GF-D8 (cell line): ENCODE measurements around the gene GMEB2.
"Not testable (repeated sequence)": the region's sequence is repeated elsewhere in the genome, so short reads cannot be mapped to it uniquely, and the experiment has no call there.

ENCODE experiments used
- DNase-seq: peaks from one replicate; lab custom pipeline; 2025; lab: John Stamatoyannopoulos, UW

The GMEB2 gene

DNA sequence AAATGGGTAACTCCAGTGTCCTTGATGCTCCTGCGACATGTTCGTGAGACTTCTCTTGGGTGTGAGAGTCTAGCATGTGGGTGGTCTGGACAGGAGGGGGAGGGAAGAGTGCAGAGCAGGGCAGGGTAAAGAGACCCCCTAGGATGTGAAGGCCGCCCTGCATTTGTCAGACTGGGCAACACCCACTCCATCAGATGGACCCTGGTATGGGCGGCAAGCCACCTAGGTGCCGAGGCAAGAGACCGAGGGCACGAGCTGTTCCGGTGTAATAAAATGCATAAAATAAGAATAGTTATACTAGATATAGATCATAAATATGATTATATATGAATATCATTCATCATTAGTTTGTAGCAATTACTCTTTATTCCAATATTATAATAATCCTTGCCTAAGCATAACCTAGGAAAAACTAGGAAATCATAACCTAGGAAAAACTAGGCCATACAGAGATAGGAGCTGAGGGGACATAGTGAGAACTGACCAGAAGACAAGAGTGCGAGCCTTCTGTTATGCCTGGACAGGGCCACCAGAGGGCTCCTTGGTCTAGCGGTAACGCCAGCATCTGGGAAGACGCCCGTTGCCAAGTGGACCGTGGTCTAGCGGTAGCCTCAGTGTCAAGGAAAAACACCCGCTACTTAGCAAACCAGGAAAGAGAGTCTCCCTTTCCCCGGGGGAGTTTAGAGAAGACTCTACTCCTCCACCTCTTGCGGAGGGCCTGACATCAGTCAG, 12.9 kb downstream of the GMEB2 start:
- not testable (repeated sequence) for DNase-seq

DNA sequence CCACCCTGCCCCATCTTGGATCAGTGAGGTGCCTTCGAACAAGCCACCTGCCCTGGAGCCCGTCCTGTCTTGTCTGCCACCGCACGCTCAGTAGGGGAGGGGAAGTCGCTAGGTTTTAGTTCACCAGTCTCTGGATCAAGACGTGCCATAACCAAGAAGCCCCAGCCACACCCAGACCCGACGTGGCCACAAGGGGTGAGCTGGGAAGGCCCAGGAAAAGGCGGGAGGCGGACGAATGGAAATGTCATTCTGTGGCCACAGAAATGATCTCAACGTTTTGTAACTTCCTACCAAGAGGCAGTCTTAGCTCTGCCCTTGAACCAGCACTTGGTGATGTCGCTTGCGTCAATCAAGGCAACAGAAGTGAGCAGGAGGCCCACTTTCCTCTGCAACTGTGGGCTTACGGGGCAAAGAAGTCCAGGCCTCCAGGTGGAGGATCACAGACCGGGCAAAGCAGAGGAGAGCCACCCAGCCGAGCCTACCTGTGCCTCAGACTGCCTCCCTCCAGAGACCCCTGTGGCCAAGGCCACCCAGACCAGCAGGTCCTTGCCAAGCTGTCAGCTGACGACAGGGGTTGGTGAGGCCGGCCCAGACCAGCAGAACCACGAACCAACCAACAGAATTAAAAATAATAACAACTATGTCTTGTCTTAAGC, 14.5 kb downstream of the GMEB2 start:
- DNase-seq: peak; percentile 86

DNA sequence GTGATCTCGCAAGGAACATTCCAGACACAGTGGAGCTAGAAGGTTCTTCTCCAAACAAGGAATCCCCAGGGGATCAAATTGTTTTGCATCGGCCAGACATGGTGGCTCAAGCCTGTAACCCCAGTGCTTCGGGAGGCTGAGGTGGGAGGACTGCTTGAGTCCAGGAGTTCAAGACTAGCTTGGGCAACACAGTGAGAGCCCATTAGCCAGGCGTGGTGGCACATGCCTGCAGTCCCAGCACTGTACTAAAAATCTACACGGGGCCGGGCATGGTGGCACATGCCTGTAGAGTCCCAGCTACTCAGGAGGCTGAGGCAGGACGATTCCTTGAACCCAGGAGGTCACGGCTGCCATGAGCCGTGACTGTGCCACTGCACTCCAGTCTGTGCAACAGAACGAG, 15.3 kb downstream of the GMEB2 start:
- no peak for DNase-seq

DNA sequence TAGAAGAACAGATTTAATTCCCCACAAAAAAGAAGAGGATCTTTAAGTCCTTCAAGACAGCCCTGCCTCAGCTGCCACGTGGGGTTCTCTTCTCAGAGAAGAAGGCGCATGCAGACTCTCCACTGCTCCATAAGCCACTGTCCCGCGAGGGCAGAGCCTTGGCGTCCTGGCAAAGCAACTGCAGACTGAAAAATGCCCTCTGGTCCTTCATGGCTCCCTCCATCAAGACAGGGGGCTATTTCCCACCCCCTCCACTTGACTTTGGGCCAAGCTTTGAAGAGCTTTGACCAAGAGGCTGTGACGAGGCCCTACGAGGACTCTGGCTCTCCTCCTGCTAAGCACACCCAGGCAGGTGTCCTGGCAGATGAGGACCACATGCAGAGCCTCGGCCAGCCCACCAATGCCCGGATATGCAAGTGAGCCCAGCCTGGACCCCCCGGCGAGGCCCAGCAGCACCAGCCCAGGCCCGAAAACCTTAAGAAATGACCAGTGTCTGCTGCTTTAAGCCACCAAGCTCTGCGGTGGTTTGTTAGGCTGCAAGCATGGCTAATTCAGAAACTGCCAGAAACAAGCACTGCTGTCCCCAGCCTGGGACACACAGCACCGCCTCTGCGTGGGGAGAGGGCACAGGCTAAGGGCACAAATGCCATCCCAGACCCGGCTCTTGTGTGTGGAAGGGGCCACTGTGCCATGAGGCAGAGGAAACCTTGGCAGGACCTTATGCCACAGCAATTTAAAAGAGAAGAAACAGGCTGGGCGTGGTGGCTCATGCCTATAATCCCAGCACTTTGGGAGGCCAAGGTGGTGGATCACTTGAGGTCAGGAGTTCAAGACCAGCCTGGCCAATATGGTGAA, 16.1 kb downstream of the GMEB2 start:
- no peak for DNase-seq

DNA sequence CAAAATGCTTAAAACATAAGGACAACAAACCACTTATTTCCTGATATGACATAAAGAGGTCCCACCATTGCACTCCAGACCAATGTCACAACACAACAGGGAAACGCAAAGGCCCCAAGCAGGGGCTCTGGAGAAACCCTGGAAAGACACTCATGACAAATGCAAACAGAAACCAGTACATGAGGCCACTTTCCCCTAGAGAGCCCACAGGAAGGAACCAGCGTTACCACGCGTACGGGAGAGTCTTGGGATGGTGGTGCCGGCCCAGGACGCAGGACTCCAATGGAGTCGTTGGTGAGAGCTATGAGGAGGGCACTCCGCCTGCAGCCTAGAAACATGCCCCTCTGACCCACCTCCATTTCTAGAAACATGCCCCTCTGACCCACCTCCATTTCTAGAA, 20.2 kb downstream of the GMEB2 start:
- no peak for DNase-seq

DNA sequence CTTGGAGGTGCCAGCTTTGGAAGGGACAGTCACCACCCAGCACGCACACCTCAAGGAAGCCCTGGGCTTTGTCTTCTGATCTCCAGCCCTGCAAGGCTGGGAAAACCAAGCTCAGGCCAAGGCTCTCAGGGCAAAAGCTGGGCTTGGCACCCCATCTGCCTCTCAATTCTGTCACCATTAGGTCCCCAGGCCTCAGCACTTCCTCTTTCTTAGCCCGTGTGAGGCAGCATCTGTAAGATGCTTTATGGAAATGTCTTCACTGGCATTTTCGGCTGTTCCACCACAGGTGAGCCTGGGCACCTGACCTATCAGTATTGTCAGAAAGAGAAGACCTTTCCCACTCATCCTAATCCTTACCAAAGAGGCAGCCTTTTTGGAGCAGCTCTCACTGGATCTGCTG, 24.6 kb downstream of the GMEB2 start:
- no peak for DNase-seq

DNA sequence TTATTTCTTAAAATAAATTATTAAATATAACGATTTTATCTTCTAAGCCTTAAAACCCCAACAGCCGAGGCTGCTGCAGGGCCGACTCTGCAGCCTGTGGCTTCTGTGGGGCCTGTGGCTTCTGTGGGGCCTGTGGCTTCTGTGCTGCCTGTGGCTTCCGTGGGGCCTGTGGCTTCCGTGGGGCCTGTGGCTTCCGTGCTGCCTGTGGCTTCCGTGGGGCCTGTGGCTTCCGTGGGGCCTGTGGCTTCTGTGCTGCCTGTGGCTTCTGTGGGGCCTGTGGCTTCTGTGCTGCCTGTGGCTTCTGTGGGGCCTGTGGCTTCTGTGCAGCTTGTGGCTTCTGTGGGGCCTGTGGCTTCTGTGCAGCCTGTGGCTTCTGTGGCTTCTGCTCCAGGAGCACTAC, 25.2 kb downstream of the GMEB2 start:
- not testable (repeated sequence) for DNase-seq

DNA sequence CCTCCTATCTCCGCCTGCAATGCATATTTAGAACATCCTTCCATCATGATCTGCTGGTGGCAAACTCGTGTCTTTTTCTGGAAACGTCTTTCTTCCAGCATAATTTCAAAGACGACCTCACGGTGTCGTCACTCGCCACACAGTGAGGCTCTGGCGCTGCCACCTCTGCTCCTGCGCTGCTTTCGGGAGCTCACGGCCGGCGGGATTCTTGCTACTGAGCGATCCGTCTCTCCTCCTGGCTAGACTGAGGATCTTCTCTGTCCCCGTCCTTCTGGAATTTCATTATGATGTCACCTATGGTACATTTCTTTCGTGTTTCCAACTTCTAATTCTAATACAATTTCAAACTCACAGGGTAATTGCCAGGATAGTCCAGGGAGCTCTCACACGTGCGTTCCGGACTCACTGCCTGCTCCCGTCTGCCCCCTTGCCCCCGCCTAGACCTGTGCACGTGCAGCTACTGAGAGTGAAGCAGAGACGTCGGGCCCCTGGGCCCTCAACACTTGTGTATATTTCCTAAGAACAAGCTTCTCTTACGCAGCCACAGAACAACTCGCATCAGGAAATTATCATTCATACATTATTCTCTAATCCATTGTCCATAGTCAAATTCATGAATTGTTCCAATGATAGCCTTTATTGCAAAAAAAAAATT, 27.4 kb downstream of the GMEB2 start:
- DNase-seq: no peak

DNA sequence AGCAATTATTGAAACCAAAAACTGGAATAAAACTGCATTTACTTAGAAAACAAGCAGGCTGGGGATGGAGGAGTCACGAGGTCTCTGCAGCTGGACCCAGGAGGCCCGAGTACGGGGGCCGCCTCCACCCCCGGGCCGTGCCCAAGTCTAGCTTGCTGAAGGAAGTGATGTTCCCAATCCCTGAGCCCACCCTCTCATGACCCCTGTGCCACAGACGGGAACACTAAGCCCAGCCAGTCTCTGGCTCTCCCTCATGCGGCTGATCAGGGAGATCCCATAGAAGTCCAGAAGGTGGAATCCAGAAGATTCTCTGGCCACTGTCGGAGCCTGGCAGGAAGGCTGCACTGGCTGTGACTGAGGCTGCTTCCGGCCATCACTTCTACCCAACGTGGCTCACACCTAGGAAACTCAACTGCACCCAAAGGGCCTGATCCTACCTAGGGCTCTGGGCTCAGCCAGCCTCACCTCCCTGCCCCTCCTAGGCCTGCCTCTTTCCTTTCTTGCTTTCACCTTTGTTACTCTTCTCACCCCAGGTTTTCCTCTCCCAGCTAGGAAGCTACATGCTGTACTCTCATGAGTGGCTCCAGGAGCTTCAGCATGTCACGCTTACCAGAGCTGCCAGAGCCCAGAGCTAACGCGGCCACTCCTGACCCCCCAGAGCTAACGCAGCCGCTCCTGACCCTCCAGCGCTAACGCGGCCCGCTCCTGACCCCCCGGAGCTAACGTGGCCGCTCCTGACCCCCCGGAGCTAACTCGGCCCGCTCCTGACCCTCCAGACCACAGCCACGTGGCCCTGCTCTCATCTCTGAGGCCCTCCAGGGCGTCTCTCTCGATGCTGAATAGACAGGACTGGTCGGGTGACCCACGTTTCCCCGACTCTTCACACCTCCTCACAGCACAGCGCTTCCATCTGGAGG, 28.2 kb downstream of the GMEB2 start:
- DNase-seq: no peak

DNA sequence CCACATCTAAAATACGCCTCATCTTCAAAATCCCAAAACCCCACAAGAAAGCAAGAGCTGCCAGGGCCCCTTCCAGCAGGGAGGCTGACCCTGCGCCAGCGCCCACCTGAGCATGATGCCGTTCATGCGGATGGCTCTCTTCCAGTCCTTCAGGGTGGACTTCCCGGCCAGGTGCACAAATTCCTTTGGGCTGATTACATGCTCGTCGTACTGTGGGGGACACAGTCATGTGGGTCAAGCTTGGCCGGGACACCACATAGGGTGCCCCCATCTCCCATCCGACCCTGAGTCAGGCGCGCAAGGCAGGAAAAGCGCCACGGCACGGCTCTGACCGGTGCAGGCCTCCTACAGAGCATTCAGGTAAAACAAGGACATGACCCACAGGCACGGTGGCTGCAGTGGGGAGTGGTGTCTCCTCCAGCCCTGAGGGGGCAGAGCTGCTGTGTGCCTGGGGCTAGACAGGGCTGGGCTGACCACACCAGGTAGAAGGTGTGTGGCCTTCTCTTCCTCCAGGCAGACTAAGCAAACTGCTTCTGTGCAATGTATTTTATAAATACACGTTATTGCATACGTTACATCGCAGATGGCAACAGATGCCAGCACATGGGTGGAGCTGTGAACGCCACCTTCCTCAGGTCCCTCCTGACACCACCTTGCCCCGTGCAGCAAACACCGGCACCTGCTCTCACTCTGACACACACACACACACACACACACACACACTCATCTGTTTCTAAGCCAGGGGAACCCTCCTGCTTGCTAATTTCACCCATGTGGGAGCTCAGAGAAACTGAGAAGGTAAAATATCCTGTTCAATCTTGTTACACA, 29.0 kb downstream of the GMEB2 start:
- DNase-seq: no peak

DNA sequence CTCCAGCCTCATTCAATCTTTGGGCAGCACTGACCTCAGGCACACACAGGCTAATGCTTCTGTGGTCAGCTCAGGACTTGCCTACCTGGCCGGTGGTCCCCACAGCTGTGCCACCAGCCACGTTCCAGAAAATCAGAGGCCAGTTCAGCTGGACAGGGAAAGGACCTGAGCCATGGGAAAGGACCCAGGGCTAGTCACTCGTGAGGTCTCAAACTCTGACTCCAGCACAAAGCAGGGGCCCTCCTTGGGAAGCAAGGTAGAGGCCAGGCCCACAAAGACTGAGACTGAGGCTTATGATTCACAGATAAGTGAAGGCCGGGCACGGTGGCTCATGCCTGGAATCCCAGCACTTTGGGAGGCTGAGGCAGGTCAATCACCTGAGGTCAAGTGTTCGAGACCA, 30.5 kb downstream of the GMEB2 start:
- DNase-seq: no peak

DNA sequence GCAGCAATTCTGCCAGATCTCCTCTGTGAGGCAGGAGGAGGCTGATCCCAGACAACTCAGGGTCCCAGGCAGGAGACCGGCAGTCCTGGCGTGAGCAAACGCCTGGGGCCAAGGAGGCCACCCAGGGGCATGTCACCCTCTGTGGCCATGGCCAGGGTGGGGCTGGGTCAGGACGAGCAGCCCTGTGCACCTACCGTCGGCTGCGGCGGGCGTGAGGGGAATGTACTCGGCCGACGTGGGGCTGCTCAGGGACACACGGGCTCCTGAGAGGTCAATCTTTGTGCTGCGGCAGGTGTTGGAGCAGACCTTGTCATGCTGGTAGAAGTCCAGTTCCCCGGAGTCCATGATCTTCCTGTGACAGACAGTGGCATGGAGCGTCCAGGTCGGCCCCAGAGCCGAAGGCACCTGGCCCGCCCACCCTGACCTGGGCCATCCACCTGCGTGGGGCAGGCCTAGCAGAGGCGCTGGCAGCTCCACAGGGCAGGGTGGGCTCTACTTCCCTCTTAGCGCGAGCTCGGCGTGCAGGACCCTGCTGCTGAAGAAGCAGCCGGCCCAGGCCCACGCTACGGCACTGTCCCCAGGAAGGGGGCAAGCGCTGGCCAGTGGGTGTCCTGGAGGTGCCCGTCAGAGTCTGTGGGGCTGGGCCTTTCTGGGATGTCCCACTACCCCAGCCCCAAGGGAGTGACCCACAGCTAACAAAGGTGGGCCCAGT, 31.3 kb downstream of the GMEB2 start:
- no peak for DNase-seq

DNA sequence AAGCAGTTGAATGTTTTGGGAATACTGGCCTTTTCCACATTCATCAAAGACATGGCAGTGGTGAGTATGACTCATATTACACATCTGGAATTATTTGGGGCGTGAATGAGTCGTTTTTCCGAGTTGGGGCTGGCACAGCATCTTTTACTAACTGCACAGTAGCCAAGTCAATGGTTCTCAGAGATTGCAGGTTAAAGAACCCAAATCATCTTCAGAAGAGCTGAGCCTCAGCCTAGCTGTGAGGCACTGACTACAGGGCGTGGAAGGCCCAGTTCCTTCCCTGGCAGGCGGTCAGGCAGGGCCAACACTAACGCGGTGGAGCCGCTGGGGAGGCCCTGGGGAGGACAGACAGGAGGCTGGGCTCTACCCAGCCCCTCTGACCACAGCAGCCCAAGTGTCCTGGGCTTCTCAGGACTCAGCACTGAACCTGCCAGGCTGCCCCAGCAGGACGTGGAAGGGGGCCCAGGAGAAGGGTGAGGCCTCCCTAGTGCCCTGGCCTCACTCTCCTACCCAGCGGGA, 32.8 kb downstream of the GMEB2 start:
- DNase-seq: no peak

DNA sequence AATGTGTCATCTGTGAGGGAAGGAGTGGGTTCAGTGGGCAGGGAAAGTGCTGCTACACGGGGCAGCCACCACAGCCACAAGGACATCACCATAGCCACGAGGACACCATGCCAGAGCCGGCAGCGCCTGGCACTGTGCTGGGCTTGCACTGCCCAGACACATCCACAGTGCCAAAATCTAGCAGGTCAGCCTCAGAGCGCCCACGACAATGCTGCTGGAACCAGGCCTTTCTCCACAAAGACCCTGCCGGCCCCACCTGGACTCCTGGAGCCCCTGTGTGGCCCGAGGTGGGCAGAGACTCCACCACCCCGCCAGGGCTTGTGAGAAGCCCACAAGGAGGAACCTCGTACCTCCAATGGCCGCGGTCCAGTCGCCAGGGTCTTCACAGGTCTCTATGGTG, 34.2 kb downstream of the GMEB2 start:
- DNase-seq: no peak

DNA sequence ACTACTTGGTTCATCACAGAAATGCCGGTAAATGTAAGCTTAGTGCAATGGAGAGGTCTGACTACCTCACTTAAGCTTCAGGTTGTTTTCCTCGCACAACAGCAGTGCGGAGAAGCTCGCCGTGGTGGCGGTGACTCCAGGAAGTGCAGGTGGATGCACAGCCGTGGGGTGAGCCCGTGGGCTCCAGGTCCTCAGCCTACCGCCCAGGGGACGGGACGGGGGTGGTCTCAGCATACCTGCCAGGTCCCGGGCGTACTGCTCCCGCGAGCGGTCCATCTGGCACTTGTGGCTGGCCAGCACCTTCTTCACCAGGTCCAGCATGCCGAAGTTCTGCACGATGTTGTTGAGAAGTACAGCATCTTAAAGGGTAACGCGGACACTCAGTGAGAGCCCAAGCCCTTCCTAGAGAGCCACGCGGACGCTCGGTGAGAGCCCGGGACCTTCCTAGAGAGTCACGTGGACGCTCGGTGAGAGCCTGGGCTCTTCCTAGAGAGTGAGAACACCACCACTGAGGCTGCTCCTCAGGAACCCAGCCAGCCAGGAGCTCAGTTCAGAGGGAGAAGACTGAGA, 35.0 kb downstream of the GMEB2 start:
- no peak for DNase-seq

DNA sequence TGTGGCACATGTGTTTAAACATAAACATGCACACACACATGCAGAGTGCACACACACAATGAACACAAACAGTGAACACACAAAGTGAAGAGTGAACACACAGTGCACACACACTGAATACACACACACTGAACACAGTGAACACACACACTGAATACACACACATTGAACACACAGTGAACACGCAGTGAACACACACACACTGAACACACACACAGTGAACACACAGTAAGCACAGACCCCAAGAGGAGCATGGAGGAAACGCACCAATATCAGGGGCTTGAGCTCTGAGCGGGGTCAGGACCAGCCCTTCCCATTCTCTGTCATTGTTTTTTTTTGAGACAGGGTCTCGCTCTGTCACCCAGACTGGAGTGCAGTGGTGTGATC, 35.8 kb downstream of the GMEB2 start:
- DNase-seq: no peak

DNA sequence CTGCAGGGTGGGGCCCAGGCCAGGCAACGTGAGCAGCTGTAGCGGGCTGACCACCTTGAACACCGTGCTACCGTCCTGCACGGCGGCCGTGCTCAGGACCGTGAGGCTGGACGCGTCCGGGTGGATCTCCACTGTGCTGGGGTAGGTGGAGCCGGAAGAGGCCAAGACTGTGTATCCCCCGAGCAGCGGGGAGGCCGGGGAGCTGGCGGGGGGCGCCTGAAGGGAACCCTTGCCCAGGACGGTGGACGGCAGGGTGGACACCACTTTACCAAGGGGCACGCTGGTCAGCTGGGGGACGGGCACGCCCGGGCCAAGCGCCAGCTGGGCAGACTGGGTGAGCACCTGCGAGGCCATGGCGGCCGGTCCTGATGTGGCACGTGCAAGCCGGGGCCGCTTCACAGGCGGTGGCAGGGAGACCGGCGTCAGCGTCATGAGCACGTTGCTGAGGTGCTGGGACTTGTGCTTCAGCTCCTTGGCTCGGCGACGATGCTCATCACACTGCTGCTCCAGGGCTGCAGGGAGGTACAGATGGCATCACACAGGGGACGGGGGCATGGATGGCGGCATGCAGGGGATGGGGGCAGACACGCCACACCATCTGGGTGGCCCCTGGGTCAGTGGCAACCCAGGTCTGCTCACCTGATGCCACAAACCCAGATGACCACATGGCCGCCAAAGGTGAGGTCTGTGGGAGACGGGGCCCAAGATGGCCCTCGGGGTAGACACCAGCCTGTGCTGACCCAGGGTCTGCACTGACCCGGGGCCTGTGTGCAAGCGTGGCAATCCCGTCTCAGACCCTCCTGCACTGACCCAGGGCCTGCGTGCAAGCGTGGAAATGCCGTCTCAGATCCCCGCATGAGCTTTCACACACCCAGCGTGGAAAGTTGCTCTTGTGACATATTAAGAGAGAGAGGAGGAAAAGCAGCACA, 36.4 kb downstream of the GMEB2 start:
- DNase-seq: no peak
